ENCODE results near the gene COG4.

Gene COG4

GRCh38 chr16:70478169-70478568 lies 45.2 kb downstream of the COG4 start:
- DNase-seq: no peak

DNA sequence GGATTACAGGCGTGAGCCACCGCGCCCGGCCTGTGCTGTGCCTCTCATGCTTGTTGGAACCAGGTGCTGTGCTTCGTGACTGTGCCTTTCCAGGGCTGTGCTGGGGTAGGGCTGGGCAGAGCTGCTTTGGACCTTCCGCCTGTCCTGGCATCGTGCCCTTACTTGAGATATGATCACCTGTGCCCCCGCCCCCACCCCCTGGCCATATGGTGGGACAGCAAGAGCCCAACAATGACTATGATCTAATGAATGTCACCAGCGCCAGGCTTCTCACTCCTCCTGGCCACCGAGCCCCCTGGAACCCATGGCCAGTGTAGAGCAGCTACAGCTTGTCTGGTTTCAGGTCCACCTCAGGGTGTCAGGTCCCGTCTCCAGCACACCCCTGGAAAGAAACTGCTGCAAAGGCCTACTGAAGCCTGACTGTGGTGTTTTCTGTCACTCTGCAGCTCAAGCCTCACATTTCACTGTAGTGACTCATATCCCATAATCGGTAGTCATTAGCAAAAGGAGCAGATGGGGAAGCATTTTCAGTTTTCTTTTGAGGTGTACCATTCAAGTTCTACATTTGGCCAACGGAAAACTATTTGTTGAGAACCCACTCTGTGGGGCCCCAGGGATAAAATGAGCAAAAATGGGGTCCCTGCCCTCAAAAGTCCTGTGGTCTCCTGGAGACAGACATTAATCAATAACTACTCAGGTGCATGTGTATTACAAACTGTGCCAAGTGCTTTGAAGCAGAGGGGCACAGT lies 46.9 kb downstream of the COG4 start:
- no peak for DNase-seq

GRCh38 chr16:70475054-70475871 lies 48.1 kb downstream of the COG4 start:
- no peak for DNase-seq

DNA sequence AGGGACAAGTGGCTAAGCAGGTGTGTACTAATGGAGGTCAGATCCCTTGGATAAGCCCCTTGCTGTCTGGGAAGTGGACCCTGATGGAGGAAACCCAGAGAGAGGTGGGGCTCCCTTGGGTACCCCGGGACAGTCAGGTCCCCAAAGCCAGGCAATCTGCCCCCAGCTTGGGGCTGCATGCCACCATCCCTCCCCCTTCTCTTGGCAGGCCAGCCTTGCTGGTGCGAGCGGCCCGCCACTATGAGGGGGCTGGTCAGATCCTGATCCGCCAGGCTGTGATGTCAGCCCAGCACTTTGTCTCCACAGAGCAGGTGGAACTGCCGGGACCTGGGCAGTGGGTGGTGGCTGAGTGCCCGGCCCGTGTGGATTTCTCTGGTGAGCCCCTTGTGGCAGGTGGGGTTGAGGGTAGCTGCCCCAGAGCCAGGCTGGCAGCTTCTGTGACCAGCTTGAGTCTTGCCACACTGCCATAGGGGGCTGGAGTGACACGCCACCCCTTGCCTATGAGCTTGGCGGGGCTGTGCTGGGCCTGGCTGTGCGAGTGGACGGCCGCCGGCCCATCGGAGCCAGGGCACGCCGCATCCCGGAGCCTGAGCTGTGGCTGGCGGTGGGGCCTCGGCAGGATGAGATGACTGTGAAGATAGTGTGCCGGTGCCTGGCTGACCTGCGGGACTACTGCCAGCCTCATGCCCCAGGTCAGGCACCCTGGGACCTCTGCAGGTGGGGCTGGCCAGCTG lies 48.9 kb downstream of the COG4 start:
- no peak for DNase-seq

- no peak for DNase-seq
Observed at GRCh38 chr16:70473446-70474319, 49.7 kb downstream of the COG4 start.

GRCh38 chr16:70472786-70473433 lies 50.4 kb downstream of the COG4 start:
- no peak for DNase-seq

- no peak for DNase-seq
Observed at GRCh38 chr16:70470927-70471341, 52.4 kb downstream of the COG4 start.

DNA sequence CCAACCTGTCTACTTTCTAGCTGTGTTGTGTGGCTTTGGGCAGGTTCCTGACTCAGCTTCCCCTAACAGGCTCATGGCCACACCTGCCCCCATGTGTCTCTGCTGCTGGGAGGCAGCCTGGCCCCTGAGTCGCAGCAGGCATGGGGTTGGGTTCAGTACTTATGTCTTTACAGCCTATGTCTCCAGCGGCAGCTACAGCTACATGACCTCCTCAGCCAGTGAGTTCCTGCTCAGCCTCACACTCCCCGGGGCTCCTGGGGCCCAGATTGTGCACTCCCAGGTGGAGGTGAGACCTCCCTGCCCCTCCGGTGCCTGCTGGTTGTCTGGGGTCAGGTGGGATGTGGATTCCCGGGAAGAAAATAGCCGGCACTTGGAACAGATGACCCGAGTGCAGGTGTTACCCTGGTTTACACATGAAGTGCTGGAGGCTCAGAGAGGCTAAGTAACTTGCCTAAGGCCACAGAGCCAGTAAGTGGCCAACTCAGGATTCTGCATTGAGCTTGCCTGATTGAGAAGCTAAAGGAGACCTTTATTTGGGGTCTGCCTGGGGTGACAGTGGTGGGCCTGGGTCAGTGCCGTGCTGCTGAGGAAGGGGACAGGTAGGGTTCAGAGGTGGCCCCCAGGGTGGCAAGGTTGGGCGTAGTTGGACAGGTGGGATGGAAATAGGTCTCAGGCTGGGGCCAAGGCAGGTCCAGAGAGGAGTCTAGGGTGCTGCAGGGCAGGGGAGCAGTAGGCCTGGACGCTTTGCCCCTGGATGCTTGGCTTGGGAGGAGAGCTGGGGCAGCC lies 53.0 kb downstream of the COG4 start:
- no peak for DNase-seq

- no peak for DNase-seq
Observed at GRCh38 chr16:70468776-70469525, 54.4 kb downstream of the COG4 start.

DNA sequence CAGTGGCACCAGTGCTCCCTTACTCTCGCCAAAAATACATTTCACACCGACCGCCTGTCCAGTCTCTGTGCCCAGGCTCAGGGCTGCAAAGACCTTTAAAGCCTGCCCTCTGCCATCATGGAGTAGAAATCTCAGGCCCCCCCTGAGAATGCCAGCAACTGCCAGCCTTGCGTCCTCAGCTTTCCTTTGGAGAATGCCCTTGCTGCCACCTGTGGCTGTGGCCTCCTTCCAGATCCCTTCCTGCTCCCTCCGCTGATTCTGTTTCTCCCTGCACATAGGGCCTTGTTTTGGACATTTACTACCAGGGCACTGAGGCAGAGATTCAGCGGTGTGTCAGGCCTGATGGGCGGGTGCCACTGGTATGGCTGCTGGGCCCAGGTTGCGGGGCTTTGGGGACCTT lies 55.7 kb downstream of the COG4 start:
- DNase-seq: no peak

DNA sequence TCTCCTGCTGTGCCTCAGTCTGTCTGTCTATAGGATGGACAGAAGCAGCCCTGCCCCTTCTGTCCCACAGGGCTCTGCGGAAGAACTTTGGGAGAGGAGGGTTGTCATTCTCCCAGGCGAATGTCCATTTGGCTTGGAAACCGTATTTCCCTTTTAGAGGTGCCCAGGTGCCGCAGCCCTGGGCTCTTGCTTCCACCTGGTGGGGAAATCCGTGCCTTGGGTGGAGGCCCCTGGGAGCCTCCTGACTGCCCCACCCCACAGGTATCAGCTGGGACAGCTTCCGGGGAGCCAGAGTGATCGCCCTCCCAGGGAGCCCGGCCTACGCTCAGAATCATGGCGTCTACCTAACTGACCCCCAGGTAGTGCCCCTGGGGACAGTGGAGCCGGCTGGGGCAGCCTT lies 56.2 kb downstream of the COG4 start:
- no peak for DNase-seq

- DNase-seq: no peak
Observed at GRCh38 chr16:70466805-70467076, 56.6 kb downstream of the COG4 start.

- no peak for DNase-seq
Observed at GRCh38 chr16:70465999-70466804, 57.2 kb downstream of the COG4 start.

DNA sequence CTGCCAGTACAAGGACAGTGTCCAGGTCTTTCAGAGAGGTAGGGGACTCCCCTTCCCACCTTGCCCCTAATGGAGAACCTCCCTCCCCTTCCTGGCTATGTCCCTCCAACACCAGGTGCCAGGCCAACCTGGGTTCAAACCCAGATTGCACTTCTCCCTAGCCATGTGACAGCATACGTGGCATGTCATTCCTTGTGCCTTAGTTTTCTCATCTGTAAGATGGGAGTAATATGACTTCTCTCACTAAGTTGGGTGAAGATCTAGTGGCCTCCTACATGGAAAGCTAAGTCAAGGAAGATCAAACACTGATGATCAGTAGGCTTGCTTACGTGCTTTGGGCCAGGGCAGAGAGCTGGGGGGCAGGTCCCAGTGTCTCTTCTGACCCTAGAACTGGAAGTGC lies 60.1 kb downstream of the COG4 start:
- no peak for DNase-seq

- no peak for DNase-seq
Observed at GRCh38 chr16:70460737-70461261, 62.6 kb downstream of the COG4 start.

GRCh38 chr16:70457446-70458166 lies 65.7 kb downstream of the COG4 start:
- DNase-seq: no peak

DNA sequence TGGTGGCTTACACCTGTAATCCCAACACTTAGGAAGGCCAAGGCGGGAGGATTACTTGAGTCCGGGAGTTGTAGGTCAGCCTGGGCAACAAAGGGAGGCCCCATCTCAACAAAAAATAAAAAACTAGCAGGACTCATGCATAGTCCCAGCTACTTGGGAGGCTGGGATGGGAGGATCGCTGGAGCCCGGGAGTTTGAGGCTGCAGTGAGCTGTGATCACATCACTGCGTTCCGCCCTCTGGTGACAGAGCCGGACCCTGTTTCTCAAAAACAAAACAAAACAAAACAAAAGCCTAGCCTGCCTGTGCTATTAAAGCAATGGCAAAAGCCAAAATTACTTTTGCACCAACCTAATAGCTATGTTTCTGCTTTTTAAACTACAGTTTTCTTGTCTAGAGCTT lies 67.4 kb downstream of the COG4 start:
- no peak for DNase-seq

GRCh38 chr16:70454222-70455034 lies 68.9 kb downstream of the COG4 start, which contains the start of gene FCSK:
FCSK (plus strand) TSS chr16:70454595; CDS start chr16:70463191, 8,596 bp downstream.
- DNase-seq: no peak
